ENCODE results near the gene MINK1. TPM values are rescaled to one million over a fixed set of nuclear protein-coding genes. Genes with fewer than 3 reads are reported as not detected.

Gene MINK1
- total RNA-seq, result 10 to 100 TPM; 15.1 to 44.9 (median 22.2) TPM

DNA sequence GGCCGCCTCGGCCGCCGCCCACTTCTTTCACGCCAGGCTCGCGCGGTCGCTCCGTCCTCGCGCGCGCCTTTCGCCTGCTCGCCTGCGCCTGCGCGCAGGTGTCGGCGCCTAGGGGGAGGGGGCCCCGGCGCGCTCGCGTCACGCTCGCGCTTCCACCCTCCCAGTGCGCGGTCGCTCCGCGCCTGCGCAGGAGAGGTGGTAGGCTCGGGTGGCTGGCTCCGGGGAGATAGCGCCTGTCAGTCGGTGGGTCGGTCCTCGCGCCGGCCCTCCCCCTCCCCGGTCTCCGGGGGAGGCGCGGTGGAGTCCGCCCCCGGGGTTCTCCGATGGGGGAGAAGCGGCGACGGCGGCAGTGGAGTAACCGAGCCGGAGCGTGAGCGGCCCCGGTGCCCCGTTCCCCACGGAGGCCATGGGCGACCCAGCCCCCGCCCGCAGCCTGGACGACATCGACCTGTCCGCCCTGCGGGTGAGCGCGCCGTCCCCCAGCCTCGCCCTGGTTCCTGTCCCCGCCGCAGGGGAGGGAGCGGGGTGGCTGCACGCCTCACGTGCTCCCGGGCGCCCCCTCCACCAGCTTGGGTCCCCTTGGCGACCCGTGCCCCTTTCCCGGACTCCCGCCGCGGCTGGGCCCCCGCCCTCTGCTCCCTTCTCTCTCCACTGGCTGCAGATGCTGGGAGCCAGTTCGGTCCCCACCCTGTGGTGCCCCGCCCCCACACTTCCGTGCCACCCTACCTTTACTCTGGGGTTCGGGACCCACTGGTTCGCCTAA is at the start of gene MINK1:
TSS of gene MINK1 (plus strand) at position 163 of the 763 bp plus-strand sequence. CDS start at position 407, 244 bp downstream.
- in situ Hi-C loops (cut with MboI; ENCODE audit: low pct_unique_long_range_greater_than_20kb in 2 of 9, low sequenced_read_pairs in 9 of 9, unreplicated experiment in 9 of 9), result no loop called here
- H3K4me3 ChIP-seq, result peak within 1 kb of the TSS; percentile 57 to 77 (median 66)
- peak within 1 kb of the TSS; percentile 83 to 86 for H3K27ac ChIP-seq
- peaks cover 14 to 20% of the 10 kb centered on the region in 2 donors for H3K4me1 ChIP-seq (replicated peaks in 1 of 2)
- WGBS, 10 experiments, result 0% methylated on average over 2 to 10 of the region's 91 CpGs; no CpG with 5 or more reads in 8 of the 10 experiments
- ATAC-seq (replicated peaks in 6 of 8), result peak; percentile 71 to 92 (median 87)

DNA sequence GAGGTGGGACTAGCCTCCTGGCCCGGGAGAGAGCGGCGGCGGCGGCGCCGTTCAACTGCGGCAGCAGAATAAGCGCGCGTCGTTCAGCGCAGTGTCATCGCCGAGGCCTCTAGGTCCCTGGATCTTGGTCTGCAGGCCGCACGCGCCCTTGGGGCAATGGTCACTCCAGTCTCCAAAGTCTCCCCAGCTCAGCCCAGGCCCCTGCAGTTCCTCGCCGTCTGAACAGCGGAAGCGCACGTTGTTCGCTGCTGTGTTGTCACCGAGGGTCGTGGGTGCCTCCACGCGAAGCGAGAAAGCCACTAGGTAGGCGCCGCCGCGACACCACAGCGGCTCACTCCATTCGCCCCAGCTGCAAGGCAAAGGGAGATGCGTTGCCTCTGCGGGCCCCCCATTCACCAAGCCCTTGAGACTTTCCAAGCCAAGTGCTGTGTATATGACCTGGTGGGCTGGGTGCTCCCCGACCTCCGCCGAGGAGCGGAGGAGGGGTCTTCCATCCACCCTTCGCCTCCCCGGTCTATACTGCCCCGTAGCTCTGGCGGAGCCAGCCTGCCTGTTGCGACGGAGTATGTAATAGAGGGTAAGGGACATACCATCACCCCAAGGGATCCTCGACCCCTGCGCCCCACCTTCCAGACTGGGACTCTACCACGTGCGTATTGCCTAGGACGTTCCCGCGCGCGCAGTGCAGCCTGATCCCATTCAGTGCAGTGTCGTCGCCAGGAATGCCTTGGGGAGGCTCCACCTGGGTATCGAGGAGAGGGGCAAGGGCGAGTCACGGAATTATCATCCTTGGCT is 47.6 kb upstream of the MINK1 start:
- Histone ChIP-seq H3K4me1 (replicated peaks in 1 of 2) (peaks cover 5 to 12% of the 10 kb centered on the region in 2 donors), H3K27ac (no peak overlapping the region), H3K4me3 (no peak overlapping the region)
- WGBS, 10 experiments, result 0 to 80% (median 31%) methylated on average over 1 to 25 of the region's 61 CpGs; no CpG with 5 or more reads in 6 of the 10 experiments
- ATAC-seq (replicated peaks in 6 of 8), result no peak
- in situ Hi-C loops (cut with MboI; ENCODE audit: low pct_unique_long_range_greater_than_20kb in 2 of 9, low sequenced_read_pairs in 9 of 9, unreplicated experiment in 9 of 9), result loop anchor here in 1 of 9 experiments (25.0 kb wide), 1 partner anchor 102 kb away; the partner anchor contains the start of gene C17orf107

DNA sequence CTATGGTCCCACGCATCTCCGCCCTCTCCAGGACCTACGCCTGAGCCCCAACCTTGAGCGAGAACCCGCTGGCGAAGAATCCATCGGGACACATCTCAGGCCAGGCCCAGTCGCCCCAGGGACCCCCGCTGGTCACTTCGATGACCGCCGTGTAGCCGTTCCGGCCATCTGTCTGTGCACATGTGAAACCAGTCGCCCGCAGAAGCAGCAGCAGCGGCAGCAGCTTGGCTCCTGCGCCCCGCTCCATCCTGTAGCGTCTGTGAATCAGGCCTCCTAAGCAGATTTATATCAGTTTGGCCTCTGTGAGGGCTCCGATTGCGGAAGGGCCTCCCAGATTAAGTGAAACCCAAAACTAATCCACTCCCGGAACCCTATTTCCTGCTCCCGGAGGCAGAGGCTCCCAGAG is 47.0 kb upstream of the MINK1 start, which contains the start of gene VMO1:
TSS of gene VMO1 (minus strand) at position 259 of the 406 bp plus-strand sequence. CDS start at position 247, 12 bp downstream.
- no peak within 1 kb of the TSS for H3K27ac ChIP-seq
- H3K4me3 ChIP-seq, result no peak within 1 kb of the TSS
- no peak for ATAC-seq (replicated peaks in 6 of 8)
- H3K4me1 ChIP-seq (replicated peaks in 1 of 2), result peaks cover 7 to 12% of the 10 kb centered on the region in 2 donors
- in situ Hi-C loops (cut with MboI; ENCODE audit: low pct_unique_long_range_greater_than_20kb in 2 of 9, low sequenced_read_pairs in 9 of 9, unreplicated experiment in 9 of 9), result loop anchor here in 1 of 9 experiments (25.0 kb wide), 1 partner anchor 101 kb away; the partner anchor contains the start of gene C17orf107
- WGBS, 10 experiments, result 9 to 22% (median 11%) methylated on average over 2 to 10 of the region's 24 CpGs; no CpG with 5 or more reads in 6 of the 10 experiments

DNA sequence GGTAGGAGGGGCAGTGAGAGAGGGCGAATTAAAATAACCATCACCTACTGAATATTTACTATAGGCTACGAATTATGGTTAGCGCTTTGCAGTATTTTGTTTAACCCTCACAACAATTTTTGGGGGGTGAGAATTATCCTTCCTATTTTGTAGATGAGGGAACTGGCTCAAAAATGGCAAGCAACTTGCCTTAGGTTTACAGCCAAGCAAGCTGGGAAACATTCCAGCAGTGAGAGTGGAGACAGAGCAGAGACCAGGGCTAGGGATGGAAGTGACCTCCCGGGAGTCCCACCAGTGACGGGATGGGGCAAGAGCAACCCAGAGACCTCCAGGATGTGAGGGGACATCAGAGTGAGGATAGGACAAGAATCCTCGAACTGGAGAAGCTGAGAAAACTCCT is 46.6 kb upstream of the MINK1 start:
- Histone ChIP-seq H3K4me1 (replicated peaks in 1 of 2) (peaks cover 7 to 12% of the 10 kb centered on the region in 2 donors), H3K4me3 (no peak overlapping the region), H3K27ac (no peak overlapping the region)
- WGBS, 10 experiments, result 0 to 37% (median 19%) methylated on average over 1 to 5 of the region's 6 CpGs; no CpG with 5 or more reads in 4 of the 10 experiments
- ATAC-seq (replicated peaks in 6 of 8), result no peak
- in situ Hi-C loops (cut with MboI; ENCODE audit: low pct_unique_long_range_greater_than_20kb in 2 of 9, low sequenced_read_pairs in 9 of 9, unreplicated experiment in 9 of 9), result loop anchor here in 1 of 9 experiments (25.0 kb wide), 1 partner anchor 101 kb away; the partner anchor contains the start of gene C17orf107

DNA sequence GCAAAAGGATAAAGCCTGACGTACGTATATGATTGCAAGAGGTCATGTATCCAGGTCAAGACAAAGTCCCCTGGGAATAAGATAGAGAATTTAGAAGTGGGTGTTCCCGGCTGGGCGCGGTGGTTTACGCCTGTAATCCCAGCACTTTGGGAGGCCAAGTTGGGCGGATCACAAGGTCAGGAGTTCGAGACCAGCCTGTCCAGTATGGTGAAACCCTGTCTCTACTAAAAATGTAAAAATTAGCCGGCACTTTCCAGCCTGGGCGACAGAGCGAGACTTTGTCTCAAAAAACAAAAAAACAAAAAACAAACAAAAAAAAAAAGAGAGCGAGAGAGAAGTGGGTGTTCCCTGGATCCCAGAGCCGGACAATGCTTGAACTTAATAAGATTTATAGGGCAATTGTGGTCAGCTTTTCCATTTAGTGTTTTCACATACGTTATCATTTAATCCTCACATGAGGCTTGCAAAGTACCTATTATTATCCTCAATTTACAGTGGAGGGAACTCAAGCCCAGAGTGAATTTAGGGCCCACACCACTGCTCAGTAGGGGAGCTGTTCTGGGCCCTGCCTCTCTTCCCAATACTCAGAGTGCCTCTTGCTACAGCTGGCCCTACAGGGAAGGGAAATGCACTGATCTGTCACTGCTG is 44.9 kb upstream of the MINK1 start:
- Histone ChIP-seq H3K4me1 (replicated peaks in 1 of 2) (peaks cover 7 to 12% of the 10 kb centered on the region in 2 donors), H3K4me3 (peak overlapping the region; percentile 55 to 76 (median 64)), H3K27ac (no peak overlapping the region)
- 43 to 100% (median 77%) methylated on average over 2 to 14 of the region's 14 CpGs; no CpG with 5 or more reads in 1 of the 10 experiments for WGBS, 10 experiments
- no peak for ATAC-seq (replicated peaks in 6 of 8)
- in situ Hi-C loops (cut with MboI; ENCODE audit: low pct_unique_long_range_greater_than_20kb in 2 of 9, low sequenced_read_pairs in 9 of 9, unreplicated experiment in 9 of 9), result loop anchor here in 1 of 9 experiments (25.0 kb wide), 1 partner anchor 99 kb away; the partner anchor contains the start of gene C17orf107

DNA sequence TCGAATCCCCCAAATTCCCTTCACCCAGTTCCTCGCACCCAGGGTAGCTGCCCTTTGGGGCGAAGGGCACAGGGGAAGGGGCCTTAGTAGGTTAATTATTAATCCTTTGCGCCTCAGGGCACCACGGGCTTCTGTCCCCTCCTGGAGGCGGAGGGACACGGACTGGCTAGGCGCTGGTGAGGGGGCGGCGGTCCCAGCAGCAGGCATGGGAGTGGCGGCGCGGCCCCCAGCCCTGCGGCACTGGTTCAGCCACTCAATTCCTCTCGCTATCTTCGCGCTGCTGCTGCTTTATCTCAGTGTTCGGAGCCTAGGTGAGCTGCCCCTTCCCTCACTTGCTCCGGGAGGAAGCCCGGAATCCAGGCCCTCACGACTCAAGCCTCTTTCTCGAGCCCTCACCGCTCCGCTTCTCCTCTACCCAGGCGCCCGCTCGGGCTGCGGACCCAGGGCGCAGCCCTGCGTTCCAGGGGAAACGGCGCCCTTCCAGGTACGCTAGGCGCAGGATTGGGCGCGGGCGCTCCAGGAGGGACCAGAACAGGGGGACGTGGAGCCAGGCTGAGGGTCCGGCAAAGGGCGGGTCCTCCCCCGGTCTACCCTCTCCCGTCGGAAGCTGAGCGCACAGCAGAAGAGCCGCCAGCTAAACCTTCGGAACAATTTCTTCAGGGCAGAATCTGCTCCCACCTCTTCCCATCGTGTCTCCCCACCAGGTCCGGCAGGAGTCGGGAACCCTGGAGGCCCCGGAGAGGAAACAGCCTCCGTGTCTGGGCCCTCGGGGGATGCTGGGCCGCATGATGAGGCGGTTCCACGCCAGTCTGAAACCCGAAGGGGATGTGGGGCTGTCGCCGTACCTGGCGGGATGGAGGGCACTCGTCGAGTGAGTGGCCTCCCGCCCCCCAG is 44.1 kb upstream of the MINK1 start, which contains the start of gene GLTPD2:
TSS of gene GLTPD2 (plus strand) at position 158 of the 894 bp plus-strand sequence. CDS start at position 206, 48 bp downstream.
- in situ Hi-C loops (cut with MboI; ENCODE audit: low pct_unique_long_range_greater_than_20kb in 2 of 9, low sequenced_read_pairs in 9 of 9, unreplicated experiment in 9 of 9), result loop anchor here in 1 of 9 experiments (25.0 kb wide), 1 partner anchor 98 kb away; the partner anchor contains the start of gene C17orf107
- Histone ChIP-seq H3K4me3 (peak within 1 kb of the TSS; percentile 55 to 76 (median 64)), H3K27ac (peak within 1 kb of the TSS; percentile 93 to 97), H3K4me1 (replicated peaks in 1 of 2) (peaks cover 7 to 12% of the 10 kb centered on the region in 2 donors)
- 0 to 60% (median 4%) methylated on average over 5 to 23 of the region's 62 CpGs; no CpG with 5 or more reads in 4 of the 10 experiments for WGBS, 10 experiments
- peak in 4 of 8 experiments; percentile 0 to 2 (median 2) for ATAC-seq (replicated peaks in 6 of 8)

DNA sequence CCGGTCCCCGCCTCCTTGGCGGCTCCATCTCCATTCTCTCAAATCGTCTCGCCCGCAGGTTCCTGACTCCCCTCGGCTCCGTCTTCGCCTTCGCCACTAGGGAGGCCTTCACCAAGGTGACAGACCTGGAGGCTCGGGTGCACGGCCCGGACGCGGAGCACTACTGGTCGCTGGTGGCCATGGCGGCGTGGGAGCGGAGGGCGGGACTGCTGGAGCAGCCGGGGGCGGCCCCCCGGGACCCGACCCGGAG is 43.5 kb upstream of the MINK1 start:
- ATAC-seq (replicated peaks in 6 of 8), result no peak
- Histone ChIP-seq H3K4me3 (peak overlapping the region; percentile 55 to 76 (median 64)), H3K4me1 (replicated peaks in 1 of 2) (peaks cover 7 to 12% of the 10 kb centered on the region in 2 donors), H3K27ac (peak overlapping the region; percentile 93 to 97)
- WGBS, 10 experiments, result 0% methylated on average over 1 of the region's 25 CpGs; no CpG with 5 or more reads in 8 of the 10 experiments
- in situ Hi-C loops (cut with MboI; ENCODE audit: low pct_unique_long_range_greater_than_20kb in 2 of 9, low sequenced_read_pairs in 9 of 9, unreplicated experiment in 9 of 9), result loop anchor here in 1 of 9 experiments (25.0 kb wide), 1 partner anchor 98 kb away; the partner anchor contains the start of gene C17orf107

DNA sequence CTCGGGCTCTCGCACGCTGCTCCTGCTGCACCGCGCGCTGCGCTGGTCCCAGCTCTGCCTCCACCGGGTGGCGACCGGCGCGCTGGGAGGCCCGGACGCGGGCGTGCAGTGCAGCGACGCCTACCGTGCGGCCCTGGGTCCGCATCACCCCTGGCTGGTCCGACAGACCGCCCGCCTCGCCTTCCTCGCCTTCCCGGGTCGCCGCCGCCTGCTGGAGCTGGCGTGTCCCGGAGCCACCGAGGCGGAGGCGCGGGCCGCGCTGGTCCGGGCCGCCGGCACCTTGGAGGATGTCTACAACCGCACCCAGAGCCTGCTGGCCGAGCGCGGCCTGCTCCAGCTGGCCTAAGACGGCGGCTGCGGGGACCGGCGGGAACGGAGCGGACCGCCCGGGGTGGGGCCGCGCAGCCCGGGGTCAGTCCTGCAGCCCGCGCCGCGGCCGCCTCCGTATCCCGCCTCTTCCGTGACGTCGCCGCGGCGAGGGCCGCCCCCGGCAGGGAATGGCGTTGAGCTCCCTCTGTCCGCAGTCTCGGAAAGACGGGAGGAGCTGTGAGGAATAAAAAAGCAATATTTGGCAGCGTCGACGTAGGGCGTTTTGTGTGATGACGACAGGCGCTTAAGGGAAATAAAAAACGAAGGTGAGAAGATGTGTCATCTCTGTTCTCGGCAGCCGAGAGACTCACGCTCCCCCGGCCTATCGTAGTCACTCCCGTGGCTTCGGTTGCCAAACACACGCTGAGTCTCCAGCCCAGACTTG is 43.0 kb upstream of the MINK1 start:
- WGBS, 10 experiments, result 1% methylated on average over 12 of the region's 91 CpGs; no CpG with 5 or more reads in 9 of the 10 experiments
- H3K4me3 ChIP-seq, result peak overlapping the region; percentile 55 to 76 (median 64)
- peak; percentile 84 to 91 (median 90) for ATAC-seq (replicated peaks in 6 of 8)
- H3K4me1 ChIP-seq (replicated peaks in 1 of 2), result peaks cover 7 to 12% of the 10 kb centered on the region in 2 donors
- peak overlapping the region; percentile 93 to 97 for H3K27ac ChIP-seq
- in situ Hi-C loops (cut with MboI; ENCODE audit: low pct_unique_long_range_greater_than_20kb in 2 of 9, low sequenced_read_pairs in 9 of 9, unreplicated experiment in 9 of 9), result loop anchor here in 1 of 9 experiments (25.0 kb wide), 1 partner anchor 97 kb away; the partner anchor contains the start of gene C17orf107

DNA sequence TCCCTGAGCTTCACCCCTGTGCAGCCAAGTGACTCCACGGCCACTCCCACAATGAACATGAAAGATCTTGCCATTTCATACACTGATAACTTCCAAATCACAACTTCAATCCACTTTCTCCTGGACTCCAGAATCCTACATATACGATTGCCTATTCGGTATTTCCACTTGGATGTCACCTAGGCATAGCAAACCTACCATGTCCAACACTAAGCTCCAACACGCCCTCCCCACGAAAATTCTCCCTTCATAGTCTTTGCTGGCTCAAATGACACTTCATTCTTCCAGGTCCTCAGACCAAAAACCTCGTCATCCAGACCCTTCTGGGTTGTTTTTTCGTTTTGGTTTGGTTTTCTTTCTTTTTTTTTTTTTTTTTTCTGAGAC is 42.4 kb upstream of the MINK1 start:
- in situ Hi-C loops (cut with MboI; ENCODE audit: low pct_unique_long_range_greater_than_20kb in 2 of 9, low sequenced_read_pairs in 9 of 9, unreplicated experiment in 9 of 9), result loop anchor here in 1 of 9 experiments (25.0 kb wide), 1 partner anchor 97 kb away; the partner anchor contains the start of gene C17orf107
- H3K4me3 ChIP-seq, result peak overlapping the region in 4 of 5 donors; percentile 55 to 76 (median 68)
- H3K27ac ChIP-seq, result no peak overlapping the region
- WGBS, 10 experiments, result 18 to 84% (median 61%) methylated on average over 2 to 6 of the region's 7 CpGs
- no peak for ATAC-seq (replicated peaks in 6 of 8)
- peaks cover 7 to 12% of the 10 kb centered on the region in 2 donors for H3K4me1 ChIP-seq (replicated peaks in 1 of 2)

DNA sequence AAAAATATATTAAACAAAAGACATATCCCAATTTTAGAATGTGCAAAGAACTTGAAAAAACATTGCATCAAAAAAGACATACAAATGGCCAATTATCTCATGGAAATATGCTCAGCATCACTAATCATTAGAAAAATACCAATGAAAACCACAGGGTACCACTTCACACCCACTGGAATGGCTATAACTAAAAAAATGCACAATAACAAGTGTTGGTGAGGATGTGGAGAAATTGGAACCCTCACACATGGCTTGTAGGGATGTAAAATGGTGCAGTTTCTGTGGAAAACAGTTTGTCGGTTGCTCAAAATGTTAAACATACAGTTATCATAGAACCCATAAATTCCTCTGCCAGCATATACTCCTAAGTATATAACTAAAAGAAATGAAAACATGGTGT is 38.0 kb upstream of the MINK1 start:
- Histone ChIP-seq H3K4me3 (no peak overlapping the region), H3K27ac (no peak overlapping the region), H3K4me1 (replicated peaks in 1 of 2) (peaks cover 5 to 6% of the 10 kb centered on the region in 2 donors)
- no peak for ATAC-seq (replicated peaks in 6 of 8)
- in situ Hi-C loops (cut with MboI; ENCODE audit: low pct_unique_long_range_greater_than_20kb in 2 of 9, low sequenced_read_pairs in 9 of 9, unreplicated experiment in 9 of 9), result loop anchor here in 1 of 9 experiments (25.0 kb wide), 1 partner anchor 92 kb away; the partner anchor contains the start of gene C17orf107
- whole genome bisulfite sequencing, 10 experiments, result 86 to 100% (median 100%) methylated on average over 1 of the region's 1 CpG; no CpG with 5 or more reads in 3 of the 10 experiments

All from motor neuron (in vitro differentiated cells).